Dermis blood vessel endothelial cell (primary cell): ENCODE measurements around the gene ABHD10. TPM values are rescaled to one million over a fixed set of nuclear protein-coding genes. Genes with fewer than 3 reads are reported as not detected.

Experiments used
- DNase-seq: peaks from one replicate; pipeline ENCODE4 v3.0.0; 2010
- total RNA-seq: library from RNA; depleted of rRNA; stranded (reverse); fragments of >200 nt; gene quantifications from 2 replicates; pipeline ENCODE4 v1.2.3, GENCODE V29; 2014

Gene ABHD10
- total RNA-seq, 1 donor from 2014 or later, result 26.2 TPM

- DNase-seq, result no peak
These were observed 13.3 kb upstream of the ABHD10 start for GRCh38 chr3:111965484-111965883.

GRCh38 chr3:111967068-111967467 is 11.8 kb upstream of the ABHD10 start:
- peak; percentile 78 for DNase-seq

GRCh38 chr3:111967651-111968274 is 11.1 kb upstream of the ABHD10 start:
- DNase-seq, result peak; percentile 92

- DNase-seq, result no peak
These were observed 10.3 kb upstream of the ABHD10 start for GRCh38 chr3:111968319-111969054.

- DNase-seq, result no peak
These were observed 8.4 kb upstream of the ABHD10 start for GRCh38 chr3:111970376-111970775.

- DNase-seq, result no peak
These were observed 7.2 kb upstream of the ABHD10 start for GRCh38 chr3:111971533-111972130.

GRCh38 chr3:111972891-111973290 is 5.9 kb upstream of the ABHD10 start:
- DNase-seq, result no peak

GRCh38 chr3:111975131-111975530 is 3.7 kb upstream of the ABHD10 start:
- no peak for DNase-seq

GRCh38 chr3:111976254-111976653 is 2.6 kb upstream of the ABHD10 start:
- DNase-seq, result no peak

- DNase-seq, result peak; percentile 31
These were observed 710 bp downstream of the ABHD10 start for GRCh38 chr3:111979434-111980038.

GRCh38 chr3:111980716-111981456 is 2.1 kb downstream of the ABHD10 start:
- DNase-seq, result no peak

GRCh38 chr3:111981457-111981763 is 2.6 kb downstream of the ABHD10 start:
- DNase-seq, result no peak

GRCh38 chr3:111984636-111985298 is 5.9 kb downstream of the ABHD10 start:
- DNase-seq, result no peak

GRCh38 chr3:111986800-111987199 is 8.0 kb downstream of the ABHD10 start:
- DNase-seq, result no peak

GRCh38 chr3:111989061-111989678 is 10.3 kb downstream of the ABHD10 start:
- DNase-seq, result peak; percentile 80

GRCh38 chr3:111993038-111993437 is 14.2 kb downstream of the ABHD10 start:
- DNase-seq, result no peak

- peak; percentile 34 for DNase-seq
These were observed 20.0 kb downstream of the ABHD10 start, which contains the start of gene TAGLN3 for GRCh38 chr3:111998636-111999483. Gene TAGLN3, plus strand, starts transcription at chr3:111998922. Its CDS starts 501 bp downstream, at chr3:111999423.

GRCh38 chr3:111999484-112000324 is 20.9 kb downstream of the ABHD10 start:
- no peak for DNase-seq

- DNase-seq, result no peak
These were observed 21.5 kb downstream of the ABHD10 start for GRCh38 chr3:112000367-112000771.

GRCh38 chr3:112000966-112001365 is 22.1 kb downstream of the ABHD10 start:
- DNase-seq, result no peak
